ENCODE data around the gene BDNF.
"Not testable (repeated sequence)": the region's sequence is repeated elsewhere in the genome, so short reads cannot be mapped to it uniquely, and the experiment has no call there.

BDNF gene

DNA sequence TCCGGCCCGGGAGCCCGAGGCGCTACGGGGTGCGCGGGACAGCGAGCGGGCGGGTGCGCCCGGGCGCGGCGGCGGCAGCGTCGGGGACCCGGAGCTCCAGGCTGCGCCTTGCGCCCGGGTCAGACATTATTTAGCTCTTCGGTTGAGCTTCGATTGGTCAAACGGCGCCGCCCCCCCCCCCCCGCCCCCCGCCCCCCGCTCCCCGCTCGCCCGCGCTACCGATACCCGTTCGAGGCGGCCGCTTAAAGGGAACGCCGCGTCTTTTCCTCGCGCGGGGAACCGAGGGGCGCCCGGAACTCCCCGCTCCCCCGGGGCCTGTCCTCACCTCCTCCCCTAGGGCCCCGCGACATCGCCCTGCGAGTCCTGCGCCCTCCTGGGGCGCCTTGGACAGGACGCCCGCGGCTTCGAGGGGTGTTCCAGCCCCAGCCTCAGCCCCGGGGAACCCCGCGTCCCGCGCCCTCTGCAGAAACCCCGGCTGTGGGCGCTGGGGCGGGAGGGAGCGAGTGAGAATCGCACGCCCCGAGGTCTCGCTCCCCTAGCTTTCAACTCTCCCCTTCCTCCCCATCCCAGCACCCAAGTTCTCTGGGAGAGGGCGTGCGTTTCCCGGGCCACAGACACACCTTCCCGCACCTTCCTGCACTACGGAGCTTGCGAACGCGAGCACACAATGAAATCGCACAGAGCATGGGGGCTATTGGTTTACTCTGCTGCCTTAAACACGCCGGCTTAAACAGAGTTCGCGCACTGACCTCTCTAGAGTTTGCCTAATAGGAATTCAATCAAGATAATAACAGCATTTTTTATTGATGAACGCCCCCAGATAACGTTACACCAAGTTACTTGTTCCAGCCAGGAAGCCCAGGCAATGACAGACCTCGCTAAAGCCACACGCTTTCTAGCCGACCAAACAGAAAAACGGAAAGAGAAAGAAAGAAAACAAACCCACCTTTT lies at the start of gene BDNF:
Gene BDNF (minus strand): TSS at position 105 of the 951 bp plus-strand sequence. CDS start 41,891 bp downstream, outside the sequence.
- DNase-seq: no peak

DNA sequence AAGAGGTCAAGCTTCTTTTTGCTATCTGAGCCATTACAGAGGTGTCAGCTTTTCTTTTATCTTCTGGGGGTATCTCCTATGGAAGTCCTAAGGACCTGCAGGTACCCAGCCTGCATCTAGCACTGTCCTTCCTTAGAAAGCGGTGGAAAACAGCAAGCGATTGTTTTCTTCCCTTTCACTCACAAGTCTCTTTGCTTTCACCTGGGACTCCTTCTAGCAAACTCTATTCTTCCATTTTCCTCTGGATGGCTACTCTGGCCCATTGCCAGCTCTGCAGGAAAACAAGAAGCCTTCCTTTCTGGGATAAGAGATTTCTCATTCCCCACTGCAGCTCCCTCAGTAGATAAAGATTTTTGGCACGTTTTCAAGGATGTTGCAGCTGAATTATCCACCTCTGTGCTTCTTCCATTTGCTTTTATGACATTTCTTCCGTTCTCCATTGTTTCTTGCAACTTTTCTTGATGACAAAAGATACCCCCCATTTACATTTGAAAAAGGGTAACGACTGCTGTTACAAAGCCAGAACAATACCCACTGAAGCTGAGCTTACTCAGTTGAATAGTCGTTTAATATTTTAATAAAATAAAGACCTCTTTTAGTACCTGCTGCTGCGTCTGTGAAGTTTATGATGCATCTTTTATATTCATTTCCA lies 40.2 kb upstream of the BDNF start:
- DNase-seq: no peak

DNA sequence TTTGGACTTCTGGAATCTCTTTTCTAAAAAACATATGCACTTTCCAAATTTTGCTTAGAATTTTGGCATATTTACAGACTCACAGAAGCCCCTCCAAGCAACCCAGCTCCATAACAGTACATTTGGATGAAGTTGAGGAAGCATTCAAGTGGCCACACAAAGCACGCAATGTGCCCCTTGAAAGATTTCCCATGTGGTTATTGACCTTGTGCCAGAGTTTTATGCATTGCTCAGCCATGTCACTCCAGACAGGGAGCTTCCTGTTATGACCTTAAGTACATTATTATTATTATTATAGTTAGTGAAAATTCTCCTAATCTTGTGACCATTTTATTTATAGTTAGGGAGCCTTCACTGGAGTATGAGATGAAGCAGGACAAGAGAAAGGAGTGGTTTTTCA lies 35.0 kb upstream of the BDNF start:
- no peak for DNase-seq

GRCh38 chr11:27731803-27732202 lies 31.5 kb upstream of the BDNF start:
- not testable (repeated sequence) for DNase-seq

DNA sequence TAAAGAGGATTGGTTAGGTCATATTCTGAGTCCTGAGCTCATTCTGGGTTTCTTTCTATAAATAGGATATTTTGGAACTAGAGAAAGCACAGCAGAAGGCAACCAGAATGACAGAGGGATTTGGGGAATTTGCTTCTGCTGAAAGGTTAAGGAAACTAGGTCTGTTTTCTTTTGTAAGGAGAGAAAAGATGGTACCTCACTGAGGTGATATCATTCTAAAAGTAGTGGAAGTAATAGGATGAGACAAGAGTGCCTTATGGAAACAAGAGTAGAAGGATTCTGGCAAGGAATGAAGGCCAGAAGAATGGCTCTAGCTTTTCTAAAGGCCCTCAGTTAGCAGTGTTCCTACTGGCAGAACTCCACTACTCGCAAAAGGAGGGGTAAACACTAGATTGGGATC lies 26.7 kb upstream of the BDNF start:
- no peak for DNase-seq

DNA sequence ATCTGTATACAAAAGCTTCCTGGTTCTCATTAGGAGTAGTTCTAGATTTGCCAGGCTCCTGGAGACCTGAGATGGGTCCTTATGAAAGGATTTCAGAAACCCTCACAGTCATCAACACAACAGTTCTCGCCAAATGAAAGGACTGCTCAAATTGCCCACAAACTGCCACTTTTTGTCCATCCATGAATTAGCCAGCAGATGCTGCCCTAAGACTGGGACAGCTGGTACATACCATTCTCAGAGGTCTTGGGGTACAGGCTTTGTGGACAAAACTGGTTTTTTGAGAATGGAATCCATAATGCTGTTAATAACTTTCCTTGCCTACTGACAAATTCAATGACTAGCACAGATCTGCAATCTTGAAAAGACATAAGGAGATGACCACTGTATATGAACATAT lies 23.4 kb upstream of the BDNF start:
- no peak for DNase-seq

DNA sequence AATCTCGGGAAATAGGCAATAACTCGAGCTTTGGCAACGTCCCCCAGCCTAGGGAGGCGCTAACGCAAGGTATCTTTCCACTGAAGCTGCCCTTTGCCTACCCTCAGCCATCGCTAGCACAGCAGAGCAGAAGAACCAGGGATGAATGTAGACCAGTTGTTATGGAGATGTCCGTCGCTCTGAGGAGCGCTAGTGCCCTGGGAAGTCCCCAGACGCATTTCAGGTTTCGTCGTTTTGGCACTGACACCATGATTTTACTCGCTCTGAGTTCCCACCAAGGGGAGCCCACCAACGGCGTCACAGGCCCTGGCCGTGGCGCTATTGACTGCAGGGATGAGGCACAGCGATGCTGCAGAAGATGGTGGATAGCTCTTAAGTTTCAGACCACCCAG lies 22.7 kb upstream of the BDNF start:
- no peak for DNase-seq

- DNase-seq: peak in 1 of 2 donors; percentile 5
Observed at GRCh38 chr11:27722117-27722952, 22.1 kb upstream of the BDNF start.

- no peak for DNase-seq
Observed at GRCh38 chr11:27721264-27722116, 21.2 kb upstream of the BDNF start.

DNA sequence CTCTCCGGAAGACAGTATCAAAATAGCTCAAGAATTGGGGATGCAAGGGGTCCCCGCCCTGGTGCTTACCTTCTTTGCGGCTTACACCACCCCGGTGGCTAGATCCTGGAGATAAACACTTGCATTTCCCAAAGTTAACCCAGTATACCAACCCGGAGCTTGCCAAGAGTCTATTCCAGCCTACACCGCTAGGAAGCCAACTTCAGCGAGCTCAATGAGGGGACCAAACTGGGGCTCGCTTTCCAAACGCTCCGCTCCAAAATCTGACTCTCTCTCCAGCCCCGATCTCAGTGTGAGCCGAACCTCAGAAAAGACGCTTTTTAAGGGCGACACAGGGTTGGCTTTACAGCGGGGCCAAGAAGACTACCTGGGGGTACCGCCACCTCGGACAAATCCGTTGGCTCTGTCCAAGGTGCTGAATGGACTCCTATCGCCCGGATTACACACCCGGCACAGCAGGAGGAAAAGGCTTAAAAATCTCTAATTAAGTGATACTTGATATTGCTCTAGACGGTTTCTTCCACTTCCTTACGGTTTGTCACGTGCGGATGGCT lies 20.1 kb upstream of the BDNF start:
- peak in 1 of 2 donors; percentile 9 for DNase-seq

DNA sequence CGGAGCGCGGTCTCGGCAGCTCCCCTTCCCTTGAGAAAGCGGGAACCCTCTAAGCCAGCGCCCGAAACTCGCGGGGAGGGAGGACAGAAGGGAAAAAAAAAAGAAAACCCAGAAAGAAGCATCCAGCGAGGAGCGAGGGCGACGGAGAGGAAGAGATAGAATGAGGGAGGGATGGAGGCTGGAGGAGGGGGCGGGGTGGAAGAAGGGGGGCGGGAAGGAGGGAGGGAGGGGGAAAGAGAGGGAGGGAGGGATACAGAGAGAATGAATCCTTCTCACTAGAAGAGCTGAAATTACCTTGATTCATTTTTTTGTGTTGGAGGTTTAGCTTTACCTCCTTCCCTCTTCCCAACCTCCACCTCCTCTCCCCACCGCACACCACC lies 19.3 kb upstream of the BDNF start:
- DNase-seq: no peak

DNA sequence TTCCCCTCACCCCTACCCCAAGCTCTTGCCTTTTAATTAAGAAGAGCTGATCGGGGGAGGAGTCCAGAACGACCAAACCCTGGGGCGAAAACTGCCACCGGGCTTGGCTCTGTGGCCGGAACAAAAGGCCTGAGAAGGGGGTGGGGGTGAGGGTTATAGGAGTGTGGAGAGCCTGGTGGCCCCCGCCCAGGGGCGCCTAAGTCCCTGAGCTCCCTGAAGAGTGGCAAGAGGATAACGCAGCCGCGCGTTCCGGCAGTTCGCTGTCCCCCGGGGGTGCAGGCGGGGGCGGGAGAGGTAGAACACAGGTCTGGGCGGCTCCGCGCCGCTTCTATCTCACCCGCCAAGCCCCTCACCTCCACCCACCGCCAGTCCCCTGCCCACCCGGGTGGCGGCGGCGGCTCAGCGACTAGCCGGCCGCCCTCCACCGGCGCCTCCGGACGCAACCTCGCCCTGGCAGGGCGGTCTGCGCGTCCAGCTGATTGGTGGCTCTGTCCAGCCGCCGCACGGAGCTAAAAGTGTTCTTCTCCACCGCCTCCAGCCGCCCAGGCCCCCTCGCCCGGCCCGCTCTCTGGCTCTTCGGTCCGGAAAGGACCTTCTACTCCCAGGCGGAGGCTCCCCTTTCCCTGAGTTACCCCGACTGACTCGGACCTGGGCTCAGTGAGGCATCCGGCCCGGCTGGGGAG lies 18.7 kb upstream of the BDNF start:
- DNase-seq: no peak

DNA sequence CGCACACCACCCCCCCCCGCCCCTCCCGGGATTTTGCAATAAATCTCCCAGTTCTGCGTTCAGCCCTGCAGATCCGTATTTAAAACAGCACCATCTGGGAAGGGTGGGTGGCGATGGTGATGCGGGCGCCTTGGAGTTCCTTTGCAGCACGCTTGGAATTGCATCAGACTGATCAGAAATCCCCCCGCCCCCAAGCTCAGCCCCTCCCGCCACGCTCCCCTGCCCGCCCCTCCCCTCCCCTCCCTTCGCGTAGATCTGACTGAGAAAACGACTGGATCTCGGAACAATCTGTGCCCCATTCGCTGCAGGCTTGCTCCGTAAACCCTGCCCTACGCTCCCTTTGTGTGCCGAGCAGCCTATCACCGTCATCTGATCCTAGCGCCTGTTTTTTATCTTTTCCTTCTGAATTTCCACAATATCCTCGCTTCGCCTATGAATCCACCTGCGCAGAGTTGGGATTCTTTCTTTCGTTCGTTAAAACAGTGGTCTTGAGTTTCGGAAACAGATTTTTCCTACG lies 18.1 kb upstream of the BDNF start:
- DNase-seq: no peak

- DNase-seq: no peak
Observed at GRCh38 chr11:27717801-27718229, 17.6 kb upstream of the BDNF start.

DNA sequence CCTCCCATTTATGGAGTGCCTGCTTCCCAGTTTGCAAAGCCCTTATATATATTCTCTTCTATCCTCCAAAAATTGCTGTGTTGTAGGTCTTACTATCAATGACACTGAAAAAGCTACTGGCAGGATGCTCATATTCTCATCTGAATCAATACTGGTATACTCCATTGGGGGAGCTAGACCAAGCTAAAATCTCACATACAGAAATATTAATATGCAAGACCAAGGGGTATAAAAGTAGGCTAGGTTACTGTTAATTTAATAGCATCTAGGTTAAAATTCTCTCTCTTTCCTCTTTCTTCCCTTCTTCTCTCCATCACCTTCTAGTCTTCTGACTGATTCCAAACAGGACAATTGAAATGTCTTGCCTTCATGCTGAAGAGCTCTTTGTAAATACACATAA lies 17.1 kb upstream of the BDNF start:
- DNase-seq: no peak

GRCh38 chr11:27716835-27717234 lies 16.6 kb upstream of the BDNF start:
- no peak for DNase-seq

- no peak for DNase-seq
Observed at GRCh38 chr11:27716216-27716615, 16.0 kb upstream of the BDNF start.

DNA sequence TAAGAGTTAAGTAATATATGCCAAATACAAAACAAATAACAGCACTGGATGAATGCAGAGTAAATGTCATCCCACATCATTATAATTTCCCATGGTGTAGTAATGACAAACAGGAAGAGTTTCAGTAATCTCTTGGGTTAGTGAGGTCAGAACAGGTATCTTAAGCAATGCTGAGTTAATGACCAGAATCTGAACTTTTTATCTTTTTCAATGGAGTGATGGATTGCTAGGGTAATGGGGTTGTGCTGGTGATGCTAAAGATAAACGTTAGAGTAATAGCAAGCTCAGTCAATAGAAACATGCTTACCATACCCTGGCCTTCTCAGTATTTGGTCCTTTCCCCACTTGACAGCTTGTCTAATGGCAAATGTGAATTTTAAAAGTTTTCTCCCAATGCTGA lies 11.5 kb upstream of the BDNF start:
- no peak for DNase-seq

GRCh38 chr11:27710536-27710935 lies 10.3 kb upstream of the BDNF start:
- no peak for DNase-seq

GRCh38 chr11:27707676-27708075 lies 7.4 kb upstream of the BDNF start:
- DNase-seq: no peak

All from inflammatory macrophage treated with lipopolysaccharide for 1 hour (primary cell).